HG03565 (cell line): Measurements from ENCODE around the gene LINGO3.

Experiments
- ATAC-seq: cut with Tn5 transposase; IDR thresholded peaks from one replicate; pipeline ENCODE4 v1.9.1; 2021; ENCODE audit warnings: mild to moderate bottlenecking, moderate library complexity; ENCODE audit not compliant: unreplicated experiment

The LINGO3 gene

DNA sequence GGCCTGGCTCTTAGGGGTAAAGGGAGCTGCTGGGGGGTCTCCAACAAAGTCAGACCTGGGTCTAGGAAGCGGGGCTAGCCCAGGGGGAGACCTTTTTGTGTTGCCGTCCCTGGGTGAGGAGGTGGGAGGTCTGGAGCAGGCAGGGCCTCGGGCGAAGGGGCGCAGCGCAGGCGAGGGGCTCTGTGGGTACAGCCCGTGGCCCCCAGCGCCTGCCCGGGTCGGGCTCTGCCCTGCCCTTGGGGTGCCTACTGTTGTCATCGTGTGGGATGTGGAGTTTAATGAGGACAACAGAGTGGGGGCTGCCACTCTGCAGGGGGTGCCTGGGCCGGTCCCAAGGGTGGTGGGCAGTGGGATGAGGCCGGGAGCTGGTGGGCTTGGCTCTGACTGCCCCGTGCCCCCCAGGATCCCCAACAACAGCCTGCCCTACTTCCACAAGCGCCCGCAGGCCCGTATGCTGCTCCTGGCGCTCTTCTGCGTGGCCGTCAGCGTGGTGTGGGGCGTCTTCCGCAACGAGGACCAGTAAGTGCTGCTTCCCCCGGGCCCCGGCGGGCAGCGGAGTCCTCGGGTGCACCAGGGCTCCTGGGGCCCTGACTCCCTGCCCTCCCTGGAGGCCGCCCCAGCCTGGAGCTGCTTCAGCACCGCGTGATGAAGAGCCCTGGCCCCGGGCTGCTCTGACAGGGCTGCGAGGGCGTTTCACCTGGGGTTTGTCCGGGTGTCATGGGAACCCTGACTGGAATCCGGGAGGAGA, 32.7 kb upstream of the LINGO3 start:
- no peak for ATAC-seq

DNA sequence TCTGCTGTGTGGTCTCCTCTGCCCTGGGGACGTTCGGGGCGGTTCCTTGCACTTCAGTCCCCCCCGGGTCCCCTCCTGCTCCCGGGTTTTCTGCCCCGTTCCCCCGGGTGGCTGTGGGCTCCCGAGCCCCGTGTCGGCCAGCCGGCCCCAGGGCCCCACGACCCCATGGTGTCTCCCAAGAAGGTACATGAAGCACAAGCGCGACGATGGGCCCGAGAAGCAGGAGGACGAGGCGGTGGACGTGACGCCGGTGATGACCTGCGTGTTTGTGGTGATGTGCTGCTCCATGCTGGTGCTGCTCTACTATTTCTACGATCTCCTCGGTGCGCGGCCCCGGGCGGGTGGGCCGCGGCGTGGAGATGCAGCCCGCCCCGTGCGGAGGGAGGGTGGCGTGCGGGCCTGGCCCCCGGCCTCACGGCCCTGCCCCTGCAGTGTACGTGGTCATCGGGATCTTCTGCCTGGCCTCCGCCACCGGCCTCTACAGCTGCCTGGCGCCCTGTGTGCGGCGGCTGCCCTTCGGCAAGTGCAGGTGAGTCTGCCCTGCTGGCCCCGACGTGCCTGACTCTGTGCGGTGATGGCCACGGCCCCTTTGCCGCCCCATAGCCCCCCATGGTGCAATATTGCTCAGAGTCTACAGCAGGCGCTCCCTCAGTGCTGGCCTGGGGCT, 31.8 kb upstream of the LINGO3 start:
- ATAC-seq, result no peak

DNA sequence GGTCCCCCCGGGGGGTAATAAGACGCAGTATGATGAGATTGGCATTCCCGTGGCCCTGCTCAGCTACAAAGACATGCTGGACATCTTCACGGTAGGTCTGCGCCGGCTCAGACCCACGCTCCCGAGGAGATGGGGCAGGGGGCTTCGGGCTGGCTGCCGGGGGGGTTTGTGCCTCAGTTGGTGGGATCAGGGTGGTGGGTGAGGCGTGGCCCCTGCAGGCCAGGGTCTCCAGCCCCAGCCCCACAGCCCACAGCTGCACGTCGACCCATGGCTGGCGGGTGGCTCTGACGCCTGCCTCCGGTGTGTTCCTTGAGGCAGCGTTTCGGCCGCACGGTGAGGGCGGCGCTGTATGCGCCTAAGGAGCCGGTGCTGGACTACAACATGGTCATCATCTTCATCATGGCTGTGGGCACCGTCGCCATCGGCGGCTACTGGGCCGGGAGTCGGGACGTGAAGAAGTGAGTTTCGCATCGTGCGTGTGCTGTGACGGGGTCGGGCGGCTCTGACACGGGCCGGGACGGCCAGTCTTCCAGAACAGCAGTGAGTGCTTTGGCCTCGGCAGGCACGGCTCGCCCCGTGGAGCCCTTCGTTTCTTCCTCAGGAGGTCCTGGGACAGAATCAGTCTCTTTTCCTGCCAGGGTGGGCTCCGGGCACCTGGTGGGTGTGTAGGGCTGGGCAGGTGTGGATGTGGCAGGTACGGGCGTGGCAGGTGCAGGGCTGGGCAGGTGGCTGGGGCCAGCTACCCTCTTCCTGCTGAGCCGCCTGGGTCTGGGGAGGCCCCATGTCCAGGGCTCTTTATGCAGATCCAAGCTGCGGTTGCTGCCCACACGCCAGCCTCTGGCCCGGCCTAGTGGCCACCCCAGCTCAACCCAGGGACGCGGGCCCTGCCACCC, 31.0 kb upstream of the LINGO3 start:
- ATAC-seq, result no peak

DNA sequence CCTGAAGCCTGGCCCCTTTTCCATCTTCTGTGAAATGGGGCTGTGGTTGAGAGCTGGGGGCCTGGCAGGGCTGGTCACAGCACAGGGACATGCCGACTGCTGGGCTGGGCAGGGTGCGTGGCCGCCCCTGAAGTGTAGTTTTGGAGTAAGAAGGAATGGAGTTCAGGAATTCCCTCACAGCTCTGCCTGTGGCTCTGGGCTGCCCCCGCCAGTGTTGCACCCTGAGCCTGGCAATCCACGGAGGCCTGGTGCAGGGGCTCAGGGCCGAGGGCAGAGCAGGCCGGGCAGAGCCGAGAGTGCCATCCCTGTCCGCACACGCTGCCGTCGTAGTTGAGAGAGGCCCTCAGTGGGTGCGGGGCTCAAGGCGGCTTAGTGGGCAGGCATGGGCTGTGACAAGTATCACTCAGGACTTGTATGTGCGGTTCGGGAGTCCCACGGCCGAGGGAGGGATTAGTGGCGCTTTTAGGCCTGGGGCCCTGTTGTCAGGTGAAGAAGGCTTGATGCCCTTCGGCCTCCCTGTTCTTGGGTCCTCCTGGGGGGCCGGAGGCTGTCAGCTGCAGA, 30.2 kb upstream of the LINGO3 start:
- ATAC-seq, result no peak

DNA sequence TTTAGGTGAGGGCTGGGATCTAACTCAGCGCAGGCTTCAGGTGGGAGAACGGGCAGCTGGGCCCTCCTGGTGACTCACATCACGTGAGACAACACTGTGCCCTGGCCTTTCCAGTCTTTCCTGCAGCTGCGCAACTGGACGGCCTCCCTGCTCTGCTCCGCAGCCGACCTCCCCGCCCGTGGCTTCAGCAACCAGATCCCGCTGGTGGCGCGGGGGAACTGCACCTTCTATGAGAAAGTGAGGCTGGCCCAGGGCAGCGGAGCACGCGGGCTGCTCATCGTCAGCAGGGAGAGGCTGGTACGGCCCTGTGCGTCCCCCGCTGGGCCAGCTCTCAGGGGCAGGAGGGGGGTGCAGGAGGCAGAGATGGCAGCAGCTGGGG, 29.4 kb upstream of the LINGO3 start:
- no peak for ATAC-seq

DNA sequence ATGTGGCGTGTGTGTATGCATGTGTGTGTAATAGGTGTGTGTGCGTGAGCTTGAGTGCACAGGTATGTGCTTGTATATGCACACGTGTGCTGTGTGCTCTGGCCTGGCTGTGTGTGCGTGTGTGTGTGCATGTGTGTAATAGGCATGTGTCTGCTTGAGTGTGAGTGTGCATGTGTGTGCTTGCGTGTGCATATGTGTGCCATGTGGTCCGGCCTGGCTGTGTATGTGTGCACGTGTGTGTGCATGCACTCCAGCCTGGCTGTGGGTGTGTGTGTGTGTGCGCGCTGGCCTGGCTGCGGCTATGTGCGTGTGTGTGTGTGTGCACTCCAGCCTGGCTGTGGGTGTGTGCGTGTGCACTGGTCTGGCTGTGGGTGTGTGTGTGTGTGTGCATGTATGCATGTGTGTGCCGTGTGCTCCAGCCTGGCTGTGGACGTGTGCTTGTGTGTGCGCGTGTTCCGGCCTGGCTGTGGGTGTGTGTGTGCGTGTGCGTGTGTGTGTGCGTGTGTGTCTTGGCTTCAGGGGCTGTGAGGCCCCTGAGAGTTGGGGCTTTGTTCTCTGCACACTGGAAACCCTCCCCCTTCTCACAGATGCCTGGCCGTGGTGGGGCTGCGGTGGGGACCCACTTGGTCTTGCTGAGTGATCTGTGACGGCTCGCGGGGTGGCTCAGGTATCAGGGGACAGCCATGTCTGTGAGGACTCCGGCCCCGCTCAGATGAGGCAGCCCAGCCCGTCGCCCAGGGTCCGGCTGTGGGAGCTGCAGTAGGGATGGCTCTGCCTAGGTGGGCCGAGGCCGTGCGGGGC, 28.8 kb upstream of the LINGO3 start:
- ATAC-seq, result no peak

DNA sequence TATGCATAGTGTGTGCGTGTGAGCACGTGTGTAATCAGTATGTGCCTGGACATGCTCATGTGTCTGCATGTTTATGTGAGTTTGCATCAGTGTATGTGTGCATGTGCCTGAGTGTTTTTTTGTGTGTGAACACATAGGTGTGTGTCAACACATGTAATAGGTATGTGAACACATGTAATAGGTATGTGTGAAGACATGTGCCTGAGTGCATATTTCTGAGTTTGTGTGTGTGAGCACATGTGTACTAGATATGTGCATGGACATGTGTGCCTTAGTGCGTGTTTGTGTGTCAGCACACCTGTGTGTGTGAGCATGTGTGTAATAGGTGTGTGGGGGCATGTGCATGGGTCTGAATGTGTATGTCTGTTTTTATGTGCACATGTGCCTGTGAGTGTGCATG, 27.9 kb upstream of the LINGO3 start:
- ATAC-seq, result no peak

DNA sequence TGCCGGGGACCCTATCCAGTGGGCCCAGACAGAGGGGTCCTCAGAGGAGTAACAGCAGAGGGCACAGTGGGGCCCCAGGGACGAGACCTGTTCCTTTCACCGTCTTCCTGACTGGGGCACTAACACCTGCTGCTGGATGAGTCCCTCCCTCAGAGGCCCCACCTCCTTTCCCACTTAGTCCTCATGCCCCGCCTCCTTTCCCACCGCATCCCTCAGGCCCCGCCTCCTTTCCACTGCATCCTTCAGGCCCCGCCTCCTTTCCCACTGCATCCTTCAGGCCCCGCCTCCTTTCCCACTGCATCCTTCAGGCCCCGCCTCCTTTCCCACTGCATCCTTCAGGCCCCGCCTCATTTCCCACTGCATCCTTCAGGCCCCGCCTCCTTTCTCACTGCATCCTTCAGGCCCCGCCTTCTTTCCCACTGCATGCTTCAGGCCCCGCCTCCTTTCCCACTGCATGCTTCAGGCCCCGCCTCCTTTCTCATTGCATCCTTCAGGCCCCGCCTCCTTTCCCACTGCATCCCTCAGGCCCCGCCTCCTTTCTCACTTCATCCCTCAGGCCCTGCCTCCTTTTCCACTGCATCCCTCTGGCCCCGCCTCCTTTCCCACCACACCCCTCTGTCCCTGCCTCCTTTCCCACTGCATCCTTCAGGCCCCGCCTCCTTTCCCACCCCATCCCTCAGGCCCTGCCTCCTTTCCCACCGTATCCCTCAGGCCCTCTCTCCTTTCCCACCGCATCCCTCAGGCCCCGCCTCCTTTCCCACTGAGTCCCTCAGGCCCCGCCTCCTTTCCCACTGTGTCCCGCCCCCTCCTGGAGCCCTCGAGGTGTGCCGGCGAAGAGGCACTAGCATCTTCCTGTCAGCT, 27.3 kb upstream of the LINGO3 start:
- ATAC-seq, result no peak

DNA sequence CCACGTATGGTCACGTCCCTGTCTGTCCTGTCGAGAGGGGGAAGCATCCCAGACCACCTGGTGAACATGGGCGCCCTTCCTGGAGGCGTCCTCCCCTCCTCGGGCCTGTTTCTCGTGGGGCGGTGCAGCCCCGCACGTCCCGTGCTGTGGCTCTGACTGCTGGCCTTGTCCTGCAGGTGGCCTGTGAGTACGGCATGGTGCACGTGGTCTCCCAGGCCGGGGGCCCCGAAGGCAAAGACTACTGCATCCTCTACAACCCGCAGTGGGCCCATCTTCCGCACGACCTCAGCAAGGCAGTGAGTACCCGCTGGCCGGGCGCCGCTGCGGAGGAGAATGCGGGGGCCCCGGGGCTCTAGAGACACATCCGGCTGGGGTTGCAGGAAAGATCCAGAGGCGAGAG, 26.5 kb upstream of the LINGO3 start:
- no peak for ATAC-seq

DNA sequence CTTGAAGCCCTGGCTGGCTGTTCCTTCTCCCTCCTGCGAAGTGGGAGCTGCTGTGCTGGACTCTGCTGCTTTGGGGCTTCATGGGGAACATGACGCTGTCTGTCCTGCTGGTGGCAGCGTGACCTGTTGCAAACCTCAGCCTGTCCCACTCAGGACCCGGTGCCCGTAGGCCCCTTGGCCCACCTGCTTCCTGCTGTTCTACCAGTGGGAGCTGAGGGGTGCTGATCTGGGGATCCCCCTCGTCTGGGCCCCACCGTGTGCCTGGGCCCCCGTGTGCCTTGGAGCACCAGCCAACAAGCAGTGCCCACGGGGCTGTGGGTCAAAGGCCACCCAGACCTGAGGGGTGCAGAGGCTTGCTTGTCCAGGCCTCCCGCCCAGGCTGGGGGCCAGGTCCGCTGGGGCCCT, 25.9 kb upstream of the LINGO3 start:
- ATAC-seq, result no peak

DNA sequence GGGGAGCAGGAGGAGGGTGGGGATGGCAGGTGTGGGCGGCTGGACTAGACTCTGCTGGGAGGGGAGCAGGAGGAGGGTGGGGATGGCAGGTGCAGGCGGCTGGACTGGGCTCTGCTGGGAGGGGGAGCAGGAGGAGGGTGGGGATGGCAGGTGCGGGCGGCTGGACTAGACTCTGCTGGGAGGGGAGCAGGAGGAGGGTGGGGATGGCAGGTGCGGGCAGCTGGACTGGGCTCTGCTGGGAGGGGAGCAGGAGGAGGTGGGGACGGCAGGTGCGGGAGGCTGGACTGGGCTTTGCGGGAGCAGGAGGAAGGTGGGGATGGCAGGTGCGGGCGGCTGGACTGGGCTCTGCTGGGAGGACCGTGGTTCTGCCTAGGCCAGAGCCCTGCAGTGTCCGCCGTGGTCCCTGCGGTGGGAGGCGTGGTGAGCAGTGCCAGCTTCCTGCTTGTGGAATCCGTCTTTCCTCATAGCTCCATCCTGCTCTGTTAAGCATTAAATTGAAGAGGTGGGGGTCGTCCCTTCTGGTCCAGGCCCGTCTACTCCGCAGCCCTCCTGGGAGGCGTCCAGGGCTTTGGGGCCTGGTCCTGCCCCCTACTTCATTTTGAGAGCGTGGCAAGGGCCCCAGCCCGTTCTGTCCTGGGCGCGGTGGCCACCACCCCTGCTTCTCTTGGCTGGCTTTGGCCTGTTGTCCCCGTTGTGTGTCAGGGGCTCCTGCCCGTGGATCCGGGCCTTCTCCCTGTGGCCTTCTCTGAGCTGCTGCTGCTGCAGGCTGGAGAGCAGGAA, 25.3 kb upstream of the LINGO3 start:
- ATAC-seq, result no peak

DNA sequence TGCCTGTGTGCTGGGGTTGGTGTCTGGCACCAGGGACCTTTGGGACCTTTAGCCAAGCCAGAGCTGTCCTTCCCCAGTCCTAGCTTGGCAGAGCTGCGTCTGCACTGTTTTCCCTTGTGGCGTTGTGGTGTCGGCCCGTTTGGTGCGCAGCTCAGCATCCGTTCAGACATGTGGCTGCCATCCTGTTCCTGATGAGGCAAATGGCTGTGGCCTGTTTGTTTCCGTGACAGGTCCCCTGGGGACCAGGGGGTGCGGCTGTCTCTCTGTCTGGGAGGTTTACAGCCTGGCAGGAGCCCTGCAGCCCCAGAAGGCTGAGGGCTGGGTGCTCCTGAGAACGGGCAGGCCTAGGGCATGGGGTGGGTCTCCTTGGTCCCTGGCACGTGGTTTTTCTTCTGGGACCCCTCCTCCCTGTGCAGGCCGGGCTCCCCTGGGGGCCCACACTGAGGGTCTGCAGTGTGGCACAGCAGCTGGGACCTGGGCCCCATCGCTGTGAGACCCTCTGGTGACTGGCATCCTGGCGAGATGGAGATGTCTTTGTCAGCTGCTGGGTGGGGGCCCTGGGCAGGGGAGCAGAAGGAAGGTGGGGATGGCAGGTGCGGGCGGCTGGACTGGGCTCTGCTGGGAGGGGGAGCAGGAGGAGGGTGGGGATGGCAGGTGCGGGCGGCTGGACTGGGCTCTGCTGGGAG, 24.5 kb upstream of the LINGO3 start:
- no peak for ATAC-seq

DNA sequence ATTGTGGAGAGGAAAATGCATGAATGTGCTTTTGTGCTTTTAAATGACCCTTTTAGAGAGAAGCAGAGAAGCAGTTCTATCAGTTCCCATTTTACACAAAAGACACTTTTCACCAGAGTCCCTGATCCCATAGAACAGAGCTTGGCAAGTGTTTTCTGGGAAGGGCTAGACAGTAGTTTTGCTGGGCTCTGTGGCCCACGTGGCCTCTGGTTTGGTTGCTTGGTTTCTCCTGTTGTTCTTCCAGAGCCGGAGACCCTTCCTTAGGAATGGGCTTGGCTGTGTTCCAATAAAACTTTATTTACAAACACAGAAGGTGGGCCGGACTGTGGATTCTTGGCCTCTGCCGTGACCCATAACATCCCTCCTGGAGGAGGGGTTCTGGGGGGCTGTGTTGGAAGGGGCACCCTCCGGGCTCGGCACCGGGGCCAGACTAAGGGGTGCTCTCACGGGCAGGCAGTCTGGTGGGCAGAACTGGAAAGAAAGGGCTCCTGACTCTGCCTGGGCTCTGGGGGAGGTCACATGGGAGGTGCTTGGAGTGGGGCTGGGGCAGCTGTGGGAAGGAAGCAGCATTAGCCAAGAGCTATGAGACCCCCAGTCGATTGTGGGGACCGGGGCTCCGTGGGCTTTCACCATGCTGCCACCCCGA, 23.8 kb upstream of the LINGO3 start:
- no peak for ATAC-seq

DNA sequence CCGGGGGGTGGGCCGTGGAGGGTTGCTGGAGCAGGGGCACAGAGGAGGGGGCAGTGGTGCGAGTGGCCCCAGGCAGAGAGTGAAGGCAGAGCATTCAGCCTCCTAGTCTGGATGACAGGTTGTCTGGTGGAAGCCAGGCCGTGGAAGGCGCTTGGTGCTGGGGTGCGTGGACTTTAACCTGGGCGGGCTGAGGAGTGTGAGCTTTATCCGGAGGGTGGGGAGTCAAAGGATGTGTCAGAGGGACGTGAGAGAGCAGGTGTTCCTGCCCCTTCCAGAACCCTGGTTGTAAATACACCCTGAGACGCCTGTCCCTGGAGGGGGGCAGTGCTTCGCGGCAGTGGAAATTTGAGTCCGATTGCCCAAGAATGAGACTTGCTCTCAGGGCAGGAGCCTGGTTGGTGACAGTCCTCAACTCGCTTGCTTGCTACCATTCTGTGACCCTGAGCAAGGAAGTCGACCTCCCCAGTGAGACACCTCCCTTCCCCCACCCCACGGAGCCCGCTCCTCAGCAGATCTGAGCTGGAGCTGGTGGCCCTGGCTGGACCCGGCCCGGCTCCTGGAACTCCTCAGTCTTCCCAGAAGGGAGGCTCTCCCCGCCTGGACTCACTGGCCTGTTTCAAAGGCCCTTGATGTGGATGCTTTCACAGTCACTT, 22.8 kb upstream of the LINGO3 start:
- no peak for ATAC-seq

DNA sequence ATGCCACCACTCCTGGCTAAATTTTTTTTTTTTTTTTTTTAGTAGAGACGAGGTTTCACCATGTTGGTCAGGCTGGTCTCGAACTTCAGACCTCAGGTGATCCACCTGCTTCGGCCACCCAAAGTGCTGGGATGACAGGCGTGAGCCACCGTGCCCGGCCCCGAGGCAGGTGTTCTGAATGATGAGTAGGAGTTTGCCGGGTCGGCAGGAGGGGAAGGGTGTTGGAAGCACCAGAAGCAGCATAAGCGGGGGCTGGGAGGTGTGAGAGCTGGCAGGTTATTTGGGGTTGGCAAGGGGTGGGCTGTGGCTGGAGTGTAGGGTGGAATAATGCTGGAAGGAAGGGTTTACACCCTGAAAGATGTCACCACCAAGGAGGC, 22.3 kb upstream of the LINGO3 start:
- ATAC-seq, result no peak

DNA sequence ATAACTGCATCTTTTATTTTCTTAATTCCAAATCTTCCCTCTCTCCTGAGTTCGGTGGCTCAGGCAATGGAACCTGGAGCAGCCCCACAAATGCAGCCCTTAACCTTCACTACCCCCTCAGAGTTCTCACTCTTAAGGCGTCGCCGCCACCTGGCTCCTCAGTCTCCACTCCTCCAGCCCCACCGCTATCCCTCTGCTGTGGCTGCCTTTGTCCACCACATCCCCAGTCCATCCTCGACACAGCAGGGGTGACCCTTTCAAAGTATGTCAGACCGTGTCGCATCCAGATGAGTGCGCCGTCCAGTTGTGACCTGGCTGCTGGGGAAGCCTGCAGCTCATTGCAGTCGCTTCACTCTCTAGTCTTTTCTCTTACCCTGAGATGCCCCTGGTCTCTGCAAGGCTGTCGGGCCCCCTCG, 21.6 kb upstream of the LINGO3 start:
- no peak for ATAC-seq

DNA sequence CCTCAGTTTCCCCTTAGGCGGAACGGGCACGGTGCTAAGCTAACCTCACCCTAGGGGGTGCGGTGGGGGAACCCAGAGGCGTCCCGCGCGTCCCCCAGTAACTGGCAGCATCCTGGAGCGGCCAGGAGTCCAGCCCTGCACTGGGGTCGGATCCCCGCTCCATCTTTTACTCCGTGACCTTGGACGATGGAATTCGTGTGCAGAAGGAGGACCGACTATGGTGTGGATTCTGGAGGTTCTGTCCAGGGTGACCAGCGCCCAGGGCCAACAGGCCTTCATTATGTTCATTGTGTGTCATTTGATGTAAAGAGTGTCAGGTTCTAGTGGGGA, 21.2 kb upstream of the LINGO3 start:
- no peak for ATAC-seq
